HG02678 (cell line): ENCODE data around the gene PRR33.

Experiments used
- ATAC-seq: cut with Tn5 transposase; IDR thresholded peaks from one replicate; pipeline ENCODE4 v1.9.1; 2021; ENCODE audit warnings: mild to moderate bottlenecking, moderate library complexity; ENCODE audit not compliant: unreplicated experiment

The PRR33 gene

DNA sequence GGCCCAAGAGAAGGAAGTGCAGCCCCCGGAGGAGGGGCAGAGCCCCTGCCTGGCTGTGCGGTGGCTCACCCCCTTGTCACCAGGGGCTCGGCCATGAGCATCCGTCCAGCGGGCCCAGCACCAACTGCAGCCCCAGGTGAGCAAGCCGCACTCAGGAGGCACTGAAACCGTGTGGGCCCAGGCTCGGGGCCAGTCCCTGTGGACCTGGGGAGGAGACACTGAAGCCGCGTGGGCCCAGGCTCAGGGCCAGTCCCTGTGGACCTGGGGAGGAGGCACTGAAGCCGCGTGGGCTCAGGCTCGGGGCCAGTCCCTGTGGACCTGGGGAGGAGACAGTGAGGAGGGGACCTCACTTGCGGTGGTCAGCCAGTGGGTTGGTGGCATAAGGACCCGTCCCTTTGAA is 24.9 kb downstream of the PRR33 start:
- no peak for ATAC-seq

DNA sequence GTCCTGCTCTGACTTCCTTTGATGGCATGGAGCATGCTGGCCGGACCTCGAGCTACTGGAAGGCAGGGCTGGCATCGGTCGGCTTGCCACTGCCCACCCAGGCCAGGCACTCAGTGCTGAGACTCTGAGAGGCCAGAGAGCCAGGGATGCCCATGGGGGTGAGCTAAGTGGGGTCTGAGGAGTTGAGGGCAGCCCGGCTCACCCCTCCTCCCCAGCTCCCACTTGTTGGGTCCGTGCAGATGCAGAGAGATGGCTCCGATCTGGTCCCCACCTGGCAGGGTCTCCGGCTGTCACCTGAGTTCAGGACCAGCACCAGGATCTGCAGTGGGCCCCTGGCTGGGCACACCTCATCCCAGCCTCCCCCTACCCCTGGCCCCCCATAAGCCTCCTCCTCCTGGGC is 25.5 kb downstream of the PRR33 start:
- no peak for ATAC-seq

GRCh38 chr11:1864831-1865665 is 26.6 kb downstream of the PRR33 start:
- ATAC-seq, result no peak

DNA sequence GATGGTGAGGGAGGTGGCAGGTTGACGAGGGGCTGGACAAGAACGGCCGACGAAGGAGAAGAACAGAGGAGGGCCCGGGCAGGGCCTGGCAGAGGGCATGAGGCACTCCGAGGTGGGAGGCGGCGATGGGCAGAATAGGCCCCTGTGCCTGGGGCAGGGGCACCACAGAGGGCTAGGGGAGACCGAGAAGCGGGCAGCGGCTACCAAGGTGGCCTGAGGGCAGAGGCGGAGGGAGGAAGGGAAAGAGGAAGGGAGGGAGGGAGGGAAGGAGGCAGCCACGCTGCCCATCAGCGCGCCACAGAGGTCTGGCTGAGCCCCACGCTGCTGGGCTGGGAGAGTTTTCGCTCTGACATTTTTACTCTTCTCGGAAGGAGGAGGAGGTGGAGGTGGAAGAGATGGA is 27.5 kb downstream of the PRR33 start:
- ATAC-seq, result no peak

DNA sequence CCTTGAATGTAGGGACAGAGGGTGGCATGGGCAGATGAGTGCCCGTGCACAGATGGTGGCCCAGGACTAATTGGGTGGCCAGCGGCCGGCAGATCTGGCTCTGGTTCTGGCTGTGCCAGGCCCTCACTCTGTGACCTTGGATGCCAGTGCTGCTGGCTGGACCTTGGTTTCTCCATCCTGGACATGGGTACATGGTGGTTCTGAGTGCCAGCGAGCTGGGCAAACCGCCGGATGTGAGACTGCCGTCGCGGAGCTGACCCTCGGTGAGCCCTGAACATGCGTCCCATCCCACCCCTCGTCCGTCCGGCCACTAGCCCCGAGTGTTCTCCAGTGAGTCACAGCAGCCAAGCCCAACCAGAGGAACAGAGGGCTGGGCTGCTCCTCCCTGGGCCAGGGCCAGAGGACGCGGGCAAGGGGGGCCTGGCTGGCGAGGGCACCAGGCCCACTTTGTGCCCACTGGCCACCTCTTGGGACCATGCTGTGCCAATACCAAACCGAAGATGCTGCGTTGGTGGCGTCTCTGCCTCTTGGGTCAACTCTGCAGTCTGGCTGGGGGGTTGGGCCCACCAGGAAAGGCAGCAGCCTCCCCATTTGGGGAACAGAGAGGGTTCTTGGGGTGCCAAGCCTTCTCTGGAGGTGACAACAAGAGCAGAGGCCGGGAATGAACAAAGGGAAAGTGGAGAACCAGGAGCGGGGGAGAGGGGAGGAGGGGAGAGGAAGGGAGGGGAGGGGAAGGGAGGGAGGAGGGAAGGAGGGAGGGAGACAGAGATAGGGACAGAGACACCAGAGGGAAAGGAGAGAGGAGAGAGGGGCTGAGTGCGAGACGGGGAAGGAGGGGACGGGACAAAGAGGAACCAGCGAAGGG is 28.1 kb downstream of the PRR33 start:
- no peak for ATAC-seq

DNA sequence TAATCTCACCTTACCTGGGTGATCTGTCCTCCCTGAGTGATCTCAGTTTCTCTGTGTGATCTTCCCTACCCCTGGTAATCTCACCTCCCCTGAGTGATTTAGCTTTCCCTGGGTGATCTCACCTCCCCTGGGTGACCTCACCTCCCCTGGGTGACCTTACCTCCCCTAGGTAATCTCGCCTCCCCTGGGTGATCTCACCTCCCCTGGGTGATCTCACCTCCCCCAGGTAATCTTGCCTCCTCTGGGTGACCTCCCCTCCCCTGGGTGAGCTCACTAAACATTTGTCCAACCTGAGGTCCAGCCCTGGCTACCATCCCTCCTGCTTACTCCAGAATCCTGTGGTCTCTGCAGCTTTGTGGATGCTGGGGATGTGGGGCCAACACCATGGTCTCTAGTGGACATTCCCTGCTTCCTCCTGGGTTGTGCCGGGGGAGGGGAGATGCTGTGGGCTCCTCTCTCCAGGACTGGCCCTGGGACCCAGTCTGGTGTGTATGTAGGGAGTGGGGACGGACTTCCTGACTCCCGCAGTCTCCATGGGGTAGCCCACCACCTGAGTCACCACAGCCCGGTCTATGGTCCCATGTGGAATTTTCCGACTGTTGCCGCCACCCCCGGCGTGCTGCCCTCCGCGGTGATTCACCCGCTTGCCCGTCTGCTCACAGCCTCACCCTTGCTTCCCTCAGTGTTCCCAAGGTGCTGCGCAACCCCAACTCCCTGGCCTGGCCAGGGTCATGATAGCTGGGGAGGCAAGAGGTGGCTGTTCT is 28.9 kb downstream of the PRR33 start:
- no peak for ATAC-seq

DNA sequence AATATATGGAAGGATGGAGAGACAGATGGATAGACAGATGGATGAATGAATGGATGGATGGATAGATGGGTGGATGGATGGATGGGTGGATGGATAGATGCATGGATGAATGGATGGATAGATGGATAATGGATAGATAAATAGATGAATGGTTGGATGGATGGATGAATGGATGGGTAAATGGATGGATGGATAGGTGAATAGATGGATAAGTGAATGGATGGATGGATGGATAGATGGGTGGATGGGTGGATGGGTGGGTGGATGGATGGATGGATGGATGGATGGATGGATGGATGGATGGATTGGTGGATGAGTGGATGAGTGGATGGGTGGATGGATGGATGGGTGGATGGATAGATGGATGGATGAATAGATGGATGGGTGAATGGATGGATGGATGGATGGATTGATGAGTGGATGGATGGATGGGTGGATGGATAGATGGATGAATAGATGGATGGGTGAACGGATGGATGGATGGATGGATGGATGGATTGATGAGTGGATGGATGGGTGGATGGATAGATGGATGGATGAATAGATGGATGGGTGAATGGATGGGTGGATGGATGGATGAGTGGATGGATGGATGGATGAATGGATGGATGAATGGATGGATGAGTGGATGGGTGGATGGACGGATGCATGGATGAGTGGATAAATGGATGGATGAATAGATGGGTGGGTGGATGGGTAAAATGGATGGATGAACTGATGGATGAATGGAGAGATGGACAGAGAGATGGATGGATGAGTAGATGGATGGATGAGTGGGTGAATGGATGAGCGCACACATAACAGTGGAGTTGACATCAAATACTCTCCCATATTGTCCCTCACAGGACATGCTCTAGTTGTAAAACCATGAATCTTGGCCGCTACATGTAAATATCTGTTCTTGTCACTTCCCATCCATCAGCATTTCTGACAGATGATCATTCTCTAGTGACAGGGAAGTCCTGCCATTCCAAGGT is 30.0 kb downstream of the PRR33 start:
- ATAC-seq, result no peak

DNA sequence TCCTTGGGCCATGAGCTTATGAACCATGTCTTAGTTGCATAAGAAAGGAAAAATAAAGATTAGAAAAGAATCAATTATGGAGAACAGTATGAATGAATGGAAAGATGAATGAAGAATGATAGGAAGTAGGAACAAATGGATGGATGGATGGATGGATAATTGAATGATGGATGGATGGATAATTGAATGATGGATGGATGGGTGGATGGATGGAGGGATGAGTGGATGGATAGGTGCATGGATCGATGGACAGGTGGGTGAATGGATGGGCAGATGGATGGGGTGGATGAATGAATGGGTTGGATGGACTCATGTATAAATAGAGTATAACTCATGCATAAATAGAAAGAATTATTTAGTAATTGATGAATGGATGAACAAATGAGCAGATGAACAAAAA is 31.6 kb downstream of the PRR33 start:
- ATAC-seq, result no peak

- no peak for ATAC-seq
Observed at GRCh38 chr11:1859004-1859403, 32.7 kb downstream of the PRR33 start.

GRCh38 chr11:1858576-1858975 is 33.1 kb downstream of the PRR33 start:
- no peak for ATAC-seq

DNA sequence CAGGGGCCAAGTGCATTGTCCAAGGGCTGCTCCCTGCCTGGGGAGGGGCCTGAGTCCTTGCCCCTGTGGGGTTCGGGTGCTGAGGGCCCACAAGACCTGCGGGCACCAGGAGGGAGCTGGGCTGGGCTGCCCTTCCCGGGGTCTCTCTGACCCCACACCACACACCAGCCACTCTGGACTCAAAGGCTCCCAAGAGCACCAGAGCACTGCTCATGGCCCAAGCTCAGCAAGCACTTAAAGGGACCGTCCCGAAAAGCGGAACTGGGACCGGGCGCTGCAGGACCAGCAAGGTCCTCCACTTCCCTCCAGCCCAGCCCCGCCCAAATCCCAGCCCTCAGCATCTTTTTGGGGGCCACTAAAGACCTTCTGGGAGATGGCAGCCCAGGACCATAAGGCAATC is 33.5 kb downstream of the PRR33 start:
- no peak for ATAC-seq

DNA sequence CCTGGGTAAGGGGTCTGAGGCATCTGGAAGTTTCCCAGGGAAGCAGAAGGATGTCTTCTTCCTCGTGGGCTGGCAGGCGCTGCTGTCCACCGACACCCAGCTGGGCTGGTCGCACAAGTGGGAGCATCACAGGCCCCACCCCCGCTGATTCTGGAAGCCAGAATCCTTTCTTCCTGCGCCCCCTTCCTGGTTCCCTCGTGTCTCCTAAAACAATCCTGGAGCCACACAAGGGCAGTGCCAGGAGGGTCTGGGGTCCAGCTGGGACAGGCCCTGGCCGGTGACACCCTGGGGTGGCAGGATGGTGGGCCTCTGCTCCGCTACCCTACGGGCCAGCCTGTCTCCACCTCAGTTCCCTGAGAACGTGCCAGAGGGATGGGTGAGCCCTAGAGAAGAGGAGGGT is 34.6 kb downstream of the PRR33 start:
- ATAC-seq, result no peak

DNA sequence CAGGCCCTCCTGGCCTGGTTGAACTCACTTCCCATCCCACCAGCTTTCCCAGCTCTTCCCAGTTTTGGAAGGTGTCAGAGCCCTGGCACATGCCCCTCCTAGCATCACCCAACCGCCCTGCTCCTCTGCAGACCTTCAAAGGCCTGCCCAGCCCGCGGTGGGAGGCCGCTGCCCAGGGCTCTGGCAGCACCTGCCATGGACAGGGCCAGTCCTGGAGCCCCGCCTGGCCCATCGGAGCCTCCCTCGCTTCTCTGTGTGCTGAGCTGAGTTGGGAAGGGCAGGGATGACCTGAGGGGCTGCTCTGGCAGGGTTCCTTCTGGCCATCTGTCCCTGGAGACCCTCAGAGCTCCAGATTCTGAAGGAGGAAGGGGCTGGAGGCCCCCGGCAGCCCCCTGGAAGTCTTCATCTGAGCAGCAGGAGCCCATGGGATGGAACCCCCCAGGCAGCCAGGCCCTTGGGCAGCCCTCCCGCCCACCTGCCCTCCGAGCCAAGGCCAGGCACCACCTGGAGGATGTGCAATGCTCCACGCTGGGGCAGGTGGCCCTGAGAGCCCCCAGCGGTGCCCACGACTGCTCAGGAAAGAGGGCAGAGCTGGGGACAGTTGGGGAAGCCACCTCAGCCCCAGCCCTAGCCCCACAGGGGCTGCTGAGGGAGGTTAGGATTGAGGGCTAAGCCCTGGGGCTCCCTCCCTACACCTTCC is 35.2 kb downstream of the PRR33 start:
- ATAC-seq, result no peak

GRCh38 chr11:1855886-1856265 is 35.8 kb downstream of the PRR33 start:
- no peak for ATAC-seq

- ATAC-seq, result peak; percentile 39
Observed at GRCh38 chr11:1854949-1855885, 36.5 kb downstream of the PRR33 start.

DNA sequence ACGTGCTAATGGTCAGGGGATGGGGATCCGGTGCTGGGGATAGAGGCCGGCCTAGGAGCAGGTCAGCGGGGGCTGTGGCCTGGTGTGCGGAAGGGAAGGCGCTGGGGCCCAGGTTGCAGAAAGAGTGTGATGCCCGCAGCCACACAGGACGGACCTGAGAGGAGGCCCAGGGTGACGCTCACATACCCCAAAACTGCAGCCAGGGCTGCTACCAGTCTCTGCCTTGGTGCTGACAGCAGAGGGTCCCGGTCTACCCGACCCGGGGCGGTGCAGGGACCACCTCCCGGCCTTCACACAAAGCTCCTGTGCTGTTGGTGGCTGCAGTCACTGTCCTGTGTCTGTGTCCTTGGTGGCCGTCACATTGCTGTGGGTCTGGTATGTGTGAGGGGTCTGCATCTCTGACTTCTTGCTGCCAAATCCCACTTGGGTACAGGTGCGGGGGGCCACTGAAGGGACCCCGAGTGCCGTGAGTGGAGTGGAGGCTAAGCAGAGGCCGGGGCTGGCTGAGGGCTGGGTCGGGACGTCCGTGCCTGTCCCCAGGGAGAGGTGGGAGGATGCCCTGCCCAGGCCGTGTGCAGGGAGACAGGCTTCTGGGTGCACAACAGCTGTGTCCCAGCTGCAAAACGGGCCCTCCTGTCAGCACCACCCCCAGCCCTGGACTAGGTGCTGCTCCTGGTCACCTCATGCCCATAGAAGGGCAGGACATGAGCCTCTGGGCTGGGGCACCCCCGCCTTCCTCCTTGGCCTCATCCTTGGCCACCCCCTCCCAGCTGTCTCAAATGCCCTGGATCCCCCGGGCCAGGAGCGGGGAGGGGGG is 37.4 kb downstream of the PRR33 start:
- ATAC-seq, result peak; percentile 34

GRCh38 chr11:1853376-1854131 is 38.1 kb downstream of the PRR33 start:
- no peak for ATAC-seq
